GM19099 (cell line): ENCODE data around the gene LTB4R2.

Experiments used
- POLR2A ChIP-seq: IDR thresholded peaks from 3 replicates; pipeline ENCODE4 v1.6.1; 2011; ENCODE audit warnings: low read depth; ENCODE audit not compliant: insufficient read length; ENCODE audit errors: extremely low read depth

The LTB4R2 gene

GRCh38 chr14:24321212-24321975 lies 11.5 kb downstream of the LTB4R2 start:
- no peak for TF ChIP-seq POLR2A

DNA sequence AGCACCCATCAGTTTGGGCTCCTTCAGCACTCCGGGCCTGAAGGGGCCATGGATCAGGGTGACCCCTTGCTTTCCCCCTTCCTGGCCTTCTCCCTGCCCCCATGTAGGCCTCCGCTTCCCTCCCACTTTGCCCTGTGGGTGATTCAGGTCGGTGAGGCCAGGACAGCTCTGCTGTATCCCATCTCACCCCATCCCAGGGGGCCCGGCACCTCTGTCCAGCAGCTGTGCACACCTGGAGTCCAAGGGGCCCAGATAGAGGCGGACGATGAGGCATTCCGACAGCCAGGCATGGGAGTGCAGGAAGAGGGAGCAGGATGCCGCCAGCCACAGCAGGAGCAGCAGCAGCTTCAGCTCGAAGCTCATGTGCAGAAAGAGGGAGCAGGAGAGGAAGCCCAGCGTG lies 12.7 kb downstream of the LTB4R2 start:
- no peak for TF ChIP-seq POLR2A

GRCh38 chr14:24323341-24323740 lies 13.4 kb downstream of the LTB4R2 start:
- no peak for TF ChIP-seq POLR2A

DNA sequence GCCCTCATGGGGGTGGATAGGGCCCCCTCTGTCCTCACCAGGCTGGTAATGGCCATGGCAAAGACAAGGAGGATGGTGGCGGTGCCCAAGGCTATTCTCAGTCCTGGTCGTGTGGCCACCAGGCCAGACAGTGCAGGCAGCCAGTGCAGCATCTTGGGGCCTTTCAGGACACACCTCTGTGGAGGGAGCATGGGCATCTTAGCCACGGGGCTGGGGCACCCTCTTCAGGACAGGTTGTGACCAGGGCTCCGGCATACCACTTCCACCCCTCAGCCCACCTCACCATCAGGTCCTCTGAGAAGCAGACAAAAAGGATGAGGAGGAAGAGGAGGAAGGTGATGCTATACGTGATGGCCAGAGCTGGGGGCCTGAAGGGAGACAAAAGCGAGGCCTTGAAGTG lies 14.1 kb downstream of the LTB4R2 start:
- TF ChIP-seq POLR2A: no peak

DNA sequence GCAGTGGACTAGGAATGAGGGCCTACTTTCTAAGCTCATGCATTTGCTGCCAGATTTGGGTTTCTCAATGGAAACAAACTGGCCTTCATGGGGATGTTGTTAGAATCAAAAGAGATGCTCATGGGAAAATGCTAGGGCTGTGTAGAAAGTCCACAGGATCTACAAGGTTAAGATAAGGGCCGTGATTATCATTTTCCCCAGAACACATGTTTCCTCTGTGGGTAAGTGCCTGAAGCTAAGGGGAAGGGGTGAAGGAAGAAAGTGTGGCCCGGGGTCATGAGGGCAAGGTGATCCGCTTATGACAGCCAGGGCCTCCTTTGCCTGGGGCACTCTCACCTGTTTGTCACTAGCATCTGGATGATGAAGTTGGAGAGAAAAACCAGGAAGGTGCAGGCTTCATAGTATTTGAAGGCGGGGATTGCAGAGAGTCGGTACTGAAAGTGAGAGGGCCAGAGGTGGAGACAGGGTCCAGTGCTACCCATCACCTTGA lies 15.1 kb downstream of the LTB4R2 start:
- TF ChIP-seq POLR2A: no peak

DNA sequence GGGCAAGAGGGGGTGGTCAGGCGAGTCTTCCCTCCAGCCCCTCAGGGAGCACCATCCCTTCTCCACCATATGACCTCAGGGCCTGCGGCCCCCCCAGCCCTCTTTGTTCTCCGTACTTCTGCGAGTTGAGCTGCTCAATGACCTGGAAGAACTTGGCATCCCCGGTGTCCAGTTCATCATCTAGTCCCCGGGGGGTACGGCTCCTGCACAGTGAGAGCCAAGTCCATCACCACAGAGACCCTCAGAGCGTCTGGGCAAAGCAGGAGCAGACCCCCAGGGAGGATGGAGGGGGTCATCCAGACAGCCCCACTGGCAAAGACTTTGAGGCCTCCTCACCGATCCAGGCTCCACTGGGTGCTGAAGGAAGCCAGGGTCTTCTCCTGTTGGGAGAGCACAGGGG lies 16.0 kb downstream of the LTB4R2 start:
- no peak for TF ChIP-seq POLR2A

GRCh38 chr14:24327303-24327702 lies 17.4 kb downstream of the LTB4R2 start:
- TF ChIP-seq POLR2A: no peak

DNA sequence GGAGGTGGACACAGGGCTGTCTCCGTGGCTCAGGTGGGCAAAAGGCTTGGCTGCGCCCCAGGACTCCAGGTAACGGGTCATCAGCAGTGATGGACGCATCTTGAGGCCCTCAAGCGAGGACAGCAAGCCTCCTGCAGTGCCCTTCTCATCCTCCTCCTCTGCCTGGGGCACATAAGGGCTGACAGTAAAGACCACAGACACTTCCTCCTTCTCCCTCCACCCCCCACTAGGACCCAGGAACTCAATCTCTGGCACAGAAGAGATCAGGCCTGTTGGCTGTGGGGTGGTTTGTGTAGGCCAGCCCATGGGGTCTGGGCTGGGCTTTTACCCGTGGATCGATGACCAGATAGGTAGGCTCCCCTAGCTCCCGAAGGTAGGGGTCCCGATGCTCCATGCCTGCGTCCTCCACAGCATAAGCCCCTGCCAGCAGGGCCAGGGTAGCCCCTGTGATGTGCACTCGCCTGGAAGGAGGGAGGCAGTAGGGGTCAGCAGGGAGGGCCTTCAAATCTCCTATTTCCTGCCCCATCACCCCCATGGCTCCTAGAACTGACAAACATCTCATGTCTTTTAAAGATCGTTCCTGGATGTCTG lies 19.2 kb downstream of the LTB4R2 start:
- no peak for TF ChIP-seq POLR2A

- TF ChIP-seq POLR2A: no peak
Measured at GRCh38 chr14:24329736-24330135, 19.8 kb downstream of the LTB4R2 start.

DNA sequence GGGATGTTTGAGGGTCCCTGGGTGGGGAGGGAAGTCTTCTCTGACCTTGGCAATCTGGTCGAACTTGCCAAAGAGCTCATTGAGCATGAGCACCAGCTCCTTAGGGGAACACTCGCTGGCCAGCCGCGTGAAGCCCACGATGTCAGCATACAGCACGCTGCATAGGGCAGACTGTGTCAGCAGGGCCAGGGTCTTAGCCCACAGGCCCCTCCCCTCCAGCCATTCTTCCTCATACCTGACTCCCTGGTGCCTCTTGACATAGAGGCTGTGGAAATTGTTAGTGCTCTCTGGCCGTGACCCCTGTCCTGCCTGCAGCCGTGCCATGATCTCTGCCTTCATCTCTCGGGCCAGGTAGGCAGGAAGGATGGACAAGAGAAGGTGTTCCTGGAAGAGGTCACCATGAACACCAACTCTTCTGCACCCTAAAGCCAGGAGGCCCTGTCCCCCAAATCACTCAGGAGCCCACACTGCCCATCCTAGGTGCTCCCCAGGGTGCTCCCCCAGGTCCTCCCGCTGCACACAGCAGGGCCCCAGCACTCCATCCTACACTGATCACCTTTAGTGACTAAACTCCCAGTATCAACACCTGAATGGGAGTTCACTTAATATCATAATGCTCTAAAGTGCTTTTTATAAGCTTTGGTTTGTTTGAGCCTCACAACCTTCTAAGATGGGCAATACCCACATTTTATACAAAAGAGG lies 21.2 kb downstream of the LTB4R2 start:
- no peak for TF ChIP-seq POLR2A

GRCh38 chr14:24331731-24332267 lies 21.9 kb downstream of the LTB4R2 start:
- no peak for TF ChIP-seq POLR2A

DNA sequence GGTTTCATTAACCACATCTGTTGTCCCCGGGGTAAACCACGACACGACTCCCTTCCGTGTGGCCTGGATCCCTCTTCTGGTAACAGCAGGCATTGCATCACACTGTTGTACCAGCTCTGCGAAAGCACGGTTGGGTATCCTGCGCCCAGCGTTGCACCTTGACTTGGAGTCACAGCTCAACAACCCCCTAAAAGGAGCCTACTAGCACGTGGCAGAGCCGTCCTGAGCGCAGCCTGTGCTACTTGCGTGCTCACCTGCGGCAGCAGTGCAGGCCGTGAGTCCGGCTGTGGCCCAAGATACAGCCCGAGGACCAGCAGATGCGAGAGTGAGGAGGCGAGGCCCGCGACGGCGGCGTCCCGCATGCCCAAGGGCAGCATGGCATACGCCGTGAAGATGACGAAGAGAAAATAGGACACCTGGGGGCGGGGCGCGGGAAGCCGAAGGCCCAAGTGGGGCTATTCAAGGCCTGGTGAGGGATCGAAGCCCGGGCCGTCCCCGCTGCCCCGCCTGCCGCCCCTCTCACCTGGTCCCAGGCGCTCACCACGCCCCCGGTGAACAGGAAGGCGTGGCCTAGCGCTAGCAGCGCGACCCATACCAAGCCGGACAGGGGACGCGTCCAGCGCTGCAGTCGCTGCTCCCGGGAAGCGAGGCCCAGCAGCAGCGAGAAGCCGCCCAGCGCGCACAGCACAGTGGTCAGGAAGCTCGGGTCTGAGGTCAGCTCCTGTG lies 22.5 kb downstream of the LTB4R2 start:
- no peak for TF ChIP-seq POLR2A

DNA sequence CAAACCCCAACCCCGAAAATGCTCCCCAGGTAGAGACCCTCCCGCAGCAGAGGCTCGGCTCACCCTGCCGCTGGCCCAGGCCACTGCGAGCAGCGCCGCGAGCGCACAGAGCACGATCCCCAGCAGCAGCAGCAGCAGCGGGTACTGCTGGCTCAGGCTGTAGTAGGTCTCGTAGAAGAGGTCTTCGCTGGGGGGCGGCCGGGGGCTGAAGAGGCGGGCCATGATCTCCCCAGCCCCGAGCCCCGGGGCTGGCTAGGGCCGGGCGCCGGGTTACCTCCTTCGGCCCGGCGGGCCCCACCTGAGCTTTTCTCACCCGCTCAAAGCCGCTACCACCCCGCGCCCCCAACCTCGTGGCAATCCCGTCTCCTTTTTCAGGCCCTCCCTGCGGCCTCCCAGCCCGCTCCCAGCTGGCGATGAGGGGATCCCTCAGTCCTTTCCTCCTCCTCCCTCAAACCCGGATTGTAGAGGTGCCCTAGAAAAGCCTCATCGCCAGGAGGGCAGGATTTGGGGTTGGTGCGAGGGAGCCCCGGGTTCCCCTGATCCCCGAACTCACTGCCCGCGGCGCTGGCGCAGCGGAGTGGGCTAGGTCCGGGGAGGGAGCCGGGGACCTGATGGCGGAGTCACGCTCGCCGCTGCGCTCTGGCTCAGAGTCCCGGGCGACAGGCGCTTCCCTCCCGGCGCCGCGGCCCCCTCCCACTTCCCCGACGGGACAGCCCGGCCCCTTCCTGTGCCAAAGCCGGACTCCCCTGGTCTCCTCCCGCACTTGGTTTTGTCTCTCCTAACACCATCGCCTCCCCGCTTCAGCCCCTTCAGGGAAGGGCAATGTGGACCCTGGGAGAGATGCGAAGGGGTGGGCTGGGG lies 24.7 kb downstream of the LTB4R2 start, which contains the start of gene ADCY4:
TSS of gene ADCY4 (minus strand) at position 641 of the 861 bp plus-strand sequence. CDS start at position 222, 419 bp downstream.
- TF ChIP-seq POLR2A: no peak
